Measurements from ENCODE around the gene NPY4R.
"Not testable (repeated sequence)": the region's sequence is repeated elsewhere in the genome, so short reads cannot be mapped to it uniquely, and the experiment has no call there.

GRCh38 chr10:46450829-46451228 lies 14.9 kb downstream of the NPY4R start:
- TF ChIP-seq TAF1 (IDR thresholded peaks at IDR 0.05; ENCODE audit: borderline replicate concordance, low read depth, low read length); POLR2A (IDR thresholded peaks at IDR 0.05; ENCODE audit: low read depth, low read length): not testable (repeated sequence)
